ENCODE data around the gene TYRO3. TPM values are rescaled to one million over a fixed set of nuclear protein-coding genes. Genes with fewer than 3 reads are reported as not detected.

TYRO3 gene
- total RNA-seq, 1 donor from 2014 or later = 0.22 TPM

- no peaks in the 10 kb centered on the region for H3K9me3 Mint-ChIP-seq
- DNase-seq (peak; percentile 52), ATAC-seq (ENCODE audit: low read depth) (peak; percentile 79)
- peaks cover 5% of the 10 kb centered on the region for H3K27me3 Mint-ChIP-seq
- ChIA-PET POLR2A (interaction anchor here (1.0 to 1.7 kb wide), 5 partner anchors 11 to 31 kb away, joined by 3 to 5 read pairs (median 3); partner anchors contain the start of genes ITPKA and RPAP1), CTCF (no interaction called here)
- peak overlapping the region; percentile 41 for H3K27ac Mint-ChIP-seq
- TF ChIP-seq CTCF (IDR thresholded peaks at IDR 0.05) = no peak
- H3K36me3 Mint-ChIP-seq (ENCODE audit: low read depth) = peaks cover 11% of the 10 kb centered on the region
- H3K4me1 Mint-ChIP-seq = peaks cover 24% of the 10 kb centered on the region
- intact Hi-C loops (cut with micrococcal nuclease) = loop anchor here (1.0 kb wide), 2 partner anchors 11 to 46 kb away; partner anchors contain the start of gene TYRO3
- peak overlapping the region; percentile 85 for H3K4me3 Mint-ChIP-seq
These were observed 46.0 kb upstream of the TYRO3 start for GRCh38 chr15:41512940-41513505.

- no peak for TF ChIP-seq CTCF (IDR thresholded peaks at IDR 0.05)
- ATAC-seq (ENCODE audit: low read depth) = peak; percentile 12
- peak; percentile 27 for DNase-seq
- peaks cover 24% of the 10 kb centered on the region for H3K4me1 Mint-ChIP-seq
- H3K36me3 Mint-ChIP-seq (ENCODE audit: low read depth) = peaks cover 12% of the 10 kb centered on the region
- intact Hi-C loops (cut with micrococcal nuclease) = loop anchor here (1.0 kb wide), 2 partner anchors 11 to 46 kb away; partner anchors contain the start of gene TYRO3
- H3K27me3 Mint-ChIP-seq = peaks cover 5% of the 10 kb centered on the region
- ChIA-PET POLR2A (interaction anchor here (1.0 to 1.7 kb wide), 5 partner anchors 12 to 32 kb away, joined by 3 to 5 read pairs (median 3); partner anchors contain the start of genes ITPKA and RPAP1), CTCF (no interaction called here)
- peak within 1 kb of the TSS; percentile 41 for H3K27ac Mint-ChIP-seq
- H3K9me3 Mint-ChIP-seq = no peaks in the 10 kb centered on the region
- peak within 1 kb of the TSS; percentile 85 for H3K4me3 Mint-ChIP-seq
These were observed 45.3 kb upstream of the TYRO3 start, which contains the start of gene LTK for GRCh38 chr15:41513506-41514227. LTK (minus strand) TSS chr15:41513827; CDS start chr15:41513709, 118 bp downstream.

- Mint-ChIP-seq H3K4me1 (peaks cover 14% of the 10 kb centered on the region), H3K27ac (no peak overlapping the region), H3K36me3 (ENCODE audit: low read depth) (peaks cover 32% of the 10 kb centered on the region), H3K9me3 (no peaks in the 10 kb centered on the region), H3K27me3 (no peaks in the 10 kb centered on the region), H3K4me3 (no peak overlapping the region)
- TF ChIP-seq CTCF (IDR thresholded peaks at IDR 0.05) = no peak
- intact Hi-C loops (cut with micrococcal nuclease) = no loop called here
- POLR2A ChIA-PET = no interaction called here
- ATAC-seq (ENCODE audit: low read depth) = no peak
- CTCF ChIA-PET = no interaction called here
- no peak for DNase-seq
These were observed 41.0 kb upstream of the TYRO3 start for GRCh38 chr15:41517895-41518449.

- no peak for TF ChIP-seq CTCF (IDR thresholded peaks at IDR 0.05)
- no peak for ATAC-seq (ENCODE audit: low read depth)
- H3K27ac Mint-ChIP-seq = no peak overlapping the region
- ChIA-PET CTCF (no interaction called here), POLR2A (interaction anchor here (0.9 kb wide), 1 partner anchor 19 kb away, joined by 3 read pairs; no protein-coding TSS in a partner anchor)
- no peaks in the 10 kb centered on the region for H3K4me1 Mint-ChIP-seq
- no peak for DNase-seq
- intact Hi-C loops (cut with micrococcal nuclease) = no loop called here
- peaks cover 50% of the 10 kb centered on the region for H3K36me3 Mint-ChIP-seq (ENCODE audit: low read depth)
- no peak overlapping the region for H3K4me3 Mint-ChIP-seq
- no peaks in the 10 kb centered on the region for H3K27me3 Mint-ChIP-seq
- H3K9me3 Mint-ChIP-seq = no peaks in the 10 kb centered on the region
These were observed 38.4 kb upstream of the TYRO3 start for GRCh38 chr15:41520636-41521035.

GRCh38 chr15:41521614-41522013 is 37.4 kb upstream of the TYRO3 start:
- Mint-ChIP-seq H3K9me3 (no peaks in the 10 kb centered on the region), H3K4me3 (no peak overlapping the region), H3K27ac (no peak overlapping the region), H3K27me3 (no peaks in the 10 kb centered on the region), H3K36me3 (ENCODE audit: low read depth) (peaks cover 57% of the 10 kb centered on the region), H3K4me1 (no peaks in the 10 kb centered on the region)
- ATAC-seq (ENCODE audit: low read depth) = no peak
- no peak for TF ChIP-seq CTCF (IDR thresholded peaks at IDR 0.05)
- DNase-seq = no peak
- CTCF ChIA-PET = no interaction called here
- intact Hi-C loops (cut with micrococcal nuclease) = no loop called here
- POLR2A ChIA-PET = interaction anchor here (0.9 kb wide), 1 partner anchor 18 kb away, joined by 3 read pairs; no protein-coding TSS in a partner anchor
